ENCODE results near the gene STK32B.
"Not testable (repeated sequence)": the region's sequence is repeated elsewhere in the genome, so short reads cannot be mapped to it uniquely, and the experiment has no call there.

Gene STK32B

DNA sequence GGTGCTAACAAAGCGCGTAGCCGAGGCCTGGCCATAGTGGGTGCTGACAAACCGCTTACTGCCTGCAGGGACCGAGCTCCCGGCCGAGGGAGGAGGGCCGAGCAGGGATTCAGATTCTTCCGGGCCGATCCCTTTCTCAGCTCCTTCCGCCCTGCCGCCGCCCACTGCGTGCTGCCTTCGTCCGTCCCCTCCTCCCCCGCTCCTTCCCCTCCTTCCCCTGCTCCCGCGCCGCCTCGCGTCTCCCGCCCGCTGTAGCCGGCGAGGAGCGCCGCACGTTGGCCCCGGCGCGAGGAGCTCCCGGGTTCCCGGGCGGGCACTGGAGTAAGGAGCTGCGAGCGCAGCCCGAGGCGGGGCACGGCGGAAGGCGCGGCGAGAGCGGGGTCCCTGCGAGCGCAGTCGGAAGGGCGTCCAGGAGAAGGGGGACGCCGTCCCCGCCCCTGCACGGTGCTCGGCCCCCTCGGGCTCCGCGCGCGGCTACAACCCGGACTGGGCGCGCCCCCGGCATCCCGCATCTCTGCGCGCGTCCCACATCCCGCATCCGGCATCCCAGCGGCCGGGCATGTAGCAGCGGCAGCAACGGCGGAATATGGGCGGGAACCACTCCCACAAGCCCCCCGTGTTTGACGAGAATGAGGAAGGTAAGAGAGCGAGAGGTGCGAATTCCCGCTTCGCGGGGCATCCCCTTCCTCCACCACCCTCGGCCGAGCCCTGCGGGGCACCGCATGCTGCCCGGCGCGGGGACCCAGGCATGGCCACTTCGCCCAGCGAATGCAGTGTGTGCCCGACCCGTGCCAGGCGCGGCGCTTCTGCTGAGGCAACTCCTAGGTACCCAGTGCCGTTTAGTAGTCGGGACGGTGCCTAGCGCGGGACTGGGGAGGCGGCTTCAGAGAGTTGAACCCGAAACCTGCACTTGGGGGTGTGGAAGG lies at the start of gene STK32B:
Gene STK32B, plus strand, starts transcription at position 203 of the 926 bp plus-strand sequence.
- no peak for DNase-seq (ENCODE audit: low read depth)

DNA sequence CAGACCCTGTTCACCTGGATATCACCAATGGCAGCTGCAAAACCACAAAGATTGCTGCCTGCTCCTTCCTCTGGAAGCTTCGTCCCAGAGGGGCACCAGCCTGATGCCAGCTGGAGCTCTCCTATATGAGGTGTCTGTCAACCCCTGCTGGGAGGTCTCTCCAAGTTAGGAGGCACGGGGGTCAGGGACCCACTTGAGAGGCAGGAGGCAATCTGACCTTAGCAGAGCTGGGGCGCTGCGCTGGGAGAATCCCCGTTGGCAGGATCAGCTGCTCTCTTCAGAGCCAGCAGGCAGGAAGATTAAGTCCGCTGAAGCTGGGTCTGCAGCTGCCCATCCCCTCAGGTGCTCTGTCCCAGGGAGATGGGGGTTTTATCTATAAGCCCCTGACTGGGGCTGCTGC lies 49.6 kb upstream of the STK32B start:
- not testable (repeated sequence) for DNase-seq (ENCODE audit: low read depth)

DNA sequence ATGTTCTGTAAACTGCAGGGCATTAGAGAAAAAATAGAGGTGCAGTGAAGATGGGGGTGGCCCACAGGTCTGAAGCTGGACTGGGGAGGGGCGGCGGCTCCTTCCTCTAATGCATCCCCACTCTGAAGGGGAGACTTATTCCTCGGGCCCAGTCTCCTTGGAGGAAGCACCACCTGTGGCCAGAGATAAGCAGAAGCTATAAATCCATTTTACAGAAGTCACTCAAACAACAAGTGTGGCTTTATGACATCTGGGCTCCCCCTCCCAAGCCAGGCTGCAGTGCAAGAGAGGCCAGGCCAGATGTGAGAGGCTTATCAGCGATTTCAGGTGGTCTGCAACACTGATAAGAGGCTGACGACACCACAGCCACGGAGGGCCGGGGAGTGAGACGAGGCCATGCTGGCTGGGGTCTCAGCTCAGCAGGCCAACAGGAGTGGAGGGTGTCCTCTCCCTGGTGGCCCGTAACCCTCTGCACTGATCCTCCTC lies 47.9 kb upstream of the STK32B start:
- DNase-seq (ENCODE audit: low read depth): peak; percentile 59

DNA sequence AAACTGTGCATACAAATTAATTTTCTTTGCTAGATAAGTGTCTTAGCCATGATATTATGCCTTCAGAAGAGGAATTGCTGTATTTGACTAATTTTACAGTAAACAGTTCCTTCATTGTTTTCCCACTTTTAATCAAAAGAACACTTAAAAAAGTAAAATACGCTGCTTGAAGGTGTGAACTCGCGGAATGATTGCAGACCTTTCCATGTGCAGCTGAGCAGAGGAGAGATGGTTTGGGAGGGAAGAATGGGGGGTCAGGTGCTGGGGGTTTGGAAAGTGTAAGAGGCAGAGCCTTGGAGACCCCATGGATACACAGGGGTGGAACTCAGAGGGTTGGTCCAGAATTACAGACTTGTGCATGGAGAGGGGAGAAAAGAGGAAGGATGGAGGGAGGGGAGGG lies 47.4 kb upstream of the STK32B start:
- no peak for DNase-seq (ENCODE audit: low read depth)

DNA sequence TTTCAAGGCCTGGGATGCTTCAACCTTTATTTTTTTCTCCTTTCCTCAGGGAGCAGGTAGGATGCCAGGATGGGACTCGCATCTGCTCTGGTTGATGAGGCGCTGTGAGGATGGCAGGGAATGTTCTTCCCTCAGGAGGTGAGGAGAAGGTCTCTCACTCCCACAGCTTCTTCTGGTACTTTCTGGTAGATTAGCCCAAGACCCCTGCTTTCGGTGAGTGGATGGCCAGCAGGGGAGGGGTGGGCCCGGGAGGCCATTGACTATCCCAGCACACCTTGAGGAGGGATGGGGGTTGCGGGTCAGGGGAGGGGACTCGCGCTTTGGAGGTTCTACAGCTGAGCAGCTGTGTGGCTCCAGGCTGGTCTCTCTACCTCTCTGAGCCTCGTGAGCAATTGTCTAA lies 46.8 kb upstream of the STK32B start:
- no peak for DNase-seq (ENCODE audit: low read depth)

DNA sequence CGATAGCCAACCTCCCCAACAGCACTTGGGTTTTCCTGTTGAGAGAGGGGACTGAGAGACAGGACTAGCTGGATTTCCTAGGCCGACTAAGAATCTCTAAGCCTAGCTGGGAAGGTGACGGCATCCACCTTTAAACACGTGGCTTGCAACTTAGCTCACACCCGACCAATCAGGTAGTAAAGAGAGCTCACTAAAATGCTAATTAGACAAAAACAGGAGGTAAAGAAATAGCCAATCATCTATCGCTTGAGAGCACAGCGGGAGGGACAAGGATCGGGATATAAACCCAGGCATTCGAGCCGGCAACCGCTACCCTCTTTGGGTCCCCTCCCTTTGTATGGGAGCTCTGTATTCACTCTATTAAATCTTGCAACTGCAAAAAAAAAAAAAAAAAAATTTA lies 44.3 kb upstream of the STK32B start:
- DNase-seq (ENCODE audit: low read depth): not testable (repeated sequence)

GRCh38 chr4:5009796-5010195 lies 41.5 kb upstream of the STK32B start:
- DNase-seq (ENCODE audit: low read depth): no peak

DNA sequence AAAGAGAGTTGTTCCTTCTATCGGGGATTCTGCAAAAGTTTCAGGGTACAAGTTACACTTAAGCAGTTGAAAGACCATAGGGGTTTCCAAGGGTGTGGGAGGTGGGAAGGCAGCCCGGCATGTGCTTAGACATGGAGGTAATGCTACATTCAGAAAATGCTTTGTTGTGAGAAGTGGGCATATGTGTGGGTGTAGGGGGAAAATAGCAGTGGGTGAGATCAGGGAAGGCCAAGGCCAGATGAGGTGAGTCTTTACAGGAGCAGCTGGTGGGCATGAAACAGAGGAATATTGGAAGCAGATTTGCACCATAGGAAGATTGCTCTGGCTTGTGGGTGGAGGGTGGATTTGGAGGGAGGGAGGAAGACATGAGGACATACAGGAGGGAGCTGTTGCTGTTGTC lies 40.3 kb upstream of the STK32B start:
- DNase-seq (ENCODE audit: low read depth): no peak

- DNase-seq (ENCODE audit: low read depth): no peak
Observed at GRCh38 chr4:5012244-5012898, 38.9 kb upstream of the STK32B start.

DNA sequence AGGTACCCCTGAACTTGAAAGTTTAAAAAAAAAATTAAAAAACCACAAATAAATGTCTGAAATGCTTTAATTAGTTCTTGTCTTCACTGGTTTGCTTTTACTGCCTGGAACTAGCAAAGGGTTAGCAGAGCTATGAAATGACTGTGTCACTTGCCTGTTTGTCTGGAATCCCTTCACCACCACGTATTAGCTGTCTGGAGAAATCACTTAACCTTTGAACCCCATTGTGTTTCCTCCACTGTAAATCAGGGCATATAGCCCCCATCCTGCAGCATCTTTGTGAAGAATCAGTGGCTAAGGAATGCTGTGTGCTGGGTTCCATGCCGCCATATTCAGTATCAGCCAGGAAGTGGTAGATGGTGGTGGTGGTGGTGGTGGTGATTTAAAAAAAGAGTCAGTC lies 38.3 kb upstream of the STK32B start:
- no peak for DNase-seq (ENCODE audit: low read depth)

- DNase-seq (ENCODE audit: low read depth): no peak
Observed at GRCh38 chr4:5014007-5014682, 37.1 kb upstream of the STK32B start.

DNA sequence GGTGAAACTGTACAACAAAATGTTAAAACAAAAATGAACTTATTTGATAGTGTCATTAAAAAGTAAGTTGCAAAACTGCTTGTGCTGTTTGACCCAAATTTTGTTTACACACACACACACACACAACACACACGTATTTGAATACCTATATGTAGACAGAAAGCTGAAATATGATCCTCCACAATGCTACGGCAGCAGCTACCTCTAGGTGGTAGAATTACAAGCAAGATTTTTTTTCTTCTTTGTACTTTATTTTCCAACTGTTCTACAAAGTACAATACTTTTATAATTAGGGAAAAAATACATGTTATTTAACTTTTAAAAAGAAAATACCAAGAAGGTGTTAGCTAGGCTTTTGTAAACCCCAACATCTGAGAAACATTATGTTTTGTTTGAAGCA lies 33.2 kb upstream of the STK32B start:
- DNase-seq (ENCODE audit: low read depth): no peak

DNA sequence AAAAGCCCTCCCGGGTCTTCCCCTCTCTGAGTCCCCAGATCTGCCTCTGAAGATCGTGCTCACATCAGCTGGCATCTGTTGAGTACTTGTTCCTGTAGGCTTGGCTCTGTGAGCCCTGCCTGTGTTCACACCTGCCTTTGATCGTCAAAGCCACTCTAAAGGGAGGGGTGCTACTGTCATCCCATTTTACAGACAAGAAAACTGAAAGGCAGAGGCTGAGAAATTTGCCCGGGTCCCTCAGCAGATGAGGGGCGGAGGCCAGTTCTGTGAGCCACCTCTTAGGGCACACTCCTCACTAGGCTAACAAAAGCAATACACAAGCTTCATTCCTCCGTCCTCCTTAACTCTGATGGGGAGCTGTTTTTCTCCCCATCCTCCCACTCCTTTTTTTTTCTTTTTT lies 32.7 kb upstream of the STK32B start:
- DNase-seq (ENCODE audit: low read depth): no peak

DNA sequence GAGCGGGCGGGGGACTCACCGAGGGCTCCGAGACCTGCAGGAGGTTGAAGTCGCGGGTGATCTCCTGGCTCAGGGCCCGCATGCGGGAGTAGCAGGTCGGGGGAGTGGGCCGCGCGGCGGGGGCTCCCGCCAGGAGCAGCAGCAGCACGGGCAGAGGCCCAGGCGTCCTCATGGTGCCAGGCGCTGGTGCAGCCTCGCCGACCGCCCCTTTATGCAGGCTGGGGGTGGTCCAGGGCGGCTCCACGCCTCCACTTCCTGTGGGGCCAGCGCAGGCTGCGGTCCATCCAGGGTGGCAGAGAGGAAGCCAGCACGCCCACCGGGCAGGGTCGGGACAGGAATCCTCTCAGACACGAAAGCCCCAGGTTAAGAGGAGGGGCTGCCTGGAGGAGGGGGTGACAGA lies 32.0 kb upstream of the STK32B start, which contains the start of gene CYTL1:
Gene CYTL1, minus strand, starts transcription at position 185 of the 400 bp plus-strand sequence. Its CDS starts 13 bp downstream, at position 172.
- peak; percentile 51 for DNase-seq (ENCODE audit: low read depth)

- DNase-seq (ENCODE audit: low read depth): no peak
Observed at GRCh38 chr4:5019796-5020195, 31.5 kb upstream of the STK32B start.

GRCh38 chr4:5020341-5020740 lies 30.9 kb upstream of the STK32B start:
- DNase-seq (ENCODE audit: low read depth): no peak

- no peak for DNase-seq (ENCODE audit: low read depth)
Observed at GRCh38 chr4:5021546-5021945, 29.7 kb upstream of the STK32B start.

DNA sequence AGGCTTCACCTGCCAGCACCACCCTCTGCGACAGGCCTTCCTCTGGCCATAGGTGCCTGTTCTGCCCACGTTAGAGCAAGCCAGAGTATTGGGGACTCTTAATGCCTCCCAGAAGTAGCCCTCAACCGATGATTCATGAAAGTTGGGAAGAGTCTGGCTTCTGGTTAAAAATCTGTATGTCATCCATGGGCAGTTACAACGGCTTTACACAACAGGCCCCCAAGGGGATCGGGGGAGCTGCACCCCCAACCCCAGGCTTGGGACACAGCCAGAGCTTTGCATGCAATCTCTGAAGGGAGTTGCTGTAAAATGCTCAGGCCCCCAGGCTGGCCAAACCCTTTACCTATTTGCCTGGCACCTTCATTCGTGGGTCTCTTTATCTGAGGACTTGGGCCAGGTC lies 26.6 kb upstream of the STK32B start:
- no peak for DNase-seq (ENCODE audit: low read depth)

DNA sequence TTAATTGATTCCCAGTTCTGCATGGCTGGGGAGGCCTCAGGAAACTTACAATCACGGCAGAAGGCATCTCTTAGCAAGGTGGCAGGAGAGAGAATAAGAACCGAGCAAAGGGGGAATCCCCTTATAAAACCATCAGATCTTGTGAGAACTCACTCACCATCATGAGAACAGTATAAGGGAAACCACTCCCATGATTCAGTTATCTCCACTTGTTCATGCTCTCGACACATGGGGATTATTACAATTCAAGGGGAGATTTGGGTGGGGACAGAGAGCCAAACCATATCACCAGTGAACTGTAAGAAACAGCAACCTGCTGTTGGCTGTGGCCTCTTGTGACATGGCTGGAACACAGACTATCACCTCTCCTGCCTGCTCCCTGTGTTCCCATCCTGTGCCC lies 24.9 kb upstream of the STK32B start:
- no peak for DNase-seq (ENCODE audit: low read depth)

GRCh38 chr4:5027346-5027745 lies 23.9 kb upstream of the STK32B start:
- no peak for DNase-seq (ENCODE audit: low read depth)

GRCh38 chr4:5028480-5028879 lies 22.8 kb upstream of the STK32B start:
- DNase-seq (ENCODE audit: low read depth): no peak

GRCh38 chr4:5029447-5029846 lies 21.8 kb upstream of the STK32B start:
- no peak for DNase-seq (ENCODE audit: low read depth)

- DNase-seq (ENCODE audit: low read depth): no peak
Observed at GRCh38 chr4:5030221-5030620, 21.1 kb upstream of the STK32B start.
